IMR-90 (cell line): ENCODE measurements around the gene KDM8. TPM values are rescaled to one million over a fixed set of nuclear protein-coding genes. Genes with fewer than 3 reads are reported as not detected.

Experiments used
- ATAC-seq: fragments of 200-7000 bp; cut with Tn5 transposase; 2 replicates; pipeline ENCODE4 v1.9.1; 2020; ENCODE audit warnings: low read depth, mild to moderate bottlenecking, moderate library complexity
- BruUV-seq: library from RNA; stranded (reverse); fragments of 400-500 nt; replicated peaks from 2 replicates; lab custom pipeline; 2021; lab: Mats Ljungman, UMichigan
- CTCF ChIA-PET: fragments of 300-600 bp; formaldehyde crosslinking; extraction: SDS; loops from one replicate; lab custom pipeline; 2021; ENCODE audit warnings: antibody characterized with exemption; lab: Yijun Ruan, JAX
- POLR2A ChIA-PET: fragments of 300-600 bp; sonication (Branson Sonifier 250); formaldehyde crosslinking; loops from one replicate; lab custom pipeline; 2022; ENCODE audit warnings: antibody characterized with exemption; ENCODE audit not compliant: unreplicated experiment; lab: Charles Lee
- DNase-seq: peaks from one replicate; pipeline ENCODE4 v3.0.0; 2013
- H2AFZ ChIP-seq: replicated peaks from 2 replicates; pipeline ENCODE3; 2013; ENCODE audit warnings: low read length, mild to moderate bottlenecking; ENCODE audit not compliant: poor library complexity
- H2AK5ac ChIP-seq: 2 replicates; pipeline ENCODE4 v1.6.1; 2013; ENCODE audit warnings: low read depth, low read length, inconsistent platforms
- H2AK9ac ChIP-seq: replicated peaks from 2 replicates; pipeline ENCODE3; 2013; ENCODE audit warnings: mild to moderate bottlenecking, low read depth, low read length, moderate library complexity; ENCODE audit not compliant: poor library complexity
- H2BK120ac ChIP-seq: 2 replicates; pipeline ENCODE4 v1.6.1; 2013; ENCODE audit warnings: low read depth, low read length, inconsistent platforms
- H2BK15ac ChIP-seq: 3 replicates; pipeline ENCODE4 v1.6.1; 2013; ENCODE audit warnings: low read depth, low read length, inconsistent platforms
- H2BK20ac ChIP-seq: 2 replicates; pipeline ENCODE4 v1.6.1; 2013; ENCODE audit warnings: low read depth, mild to moderate bottlenecking, inconsistent platforms, low read length, moderate library complexity
- H2BK5ac ChIP-seq: 2 replicates; pipeline ENCODE4 v1.6.1; 2013; ENCODE audit warnings: mild to moderate bottlenecking, low read depth, low read length, inconsistent platforms; ENCODE audit not compliant: poor library complexity, severe bottlenecking
- H3K14ac ChIP-seq: replicated peaks from 2 replicates; pipeline ENCODE4 v1.6.1; 2013; ENCODE audit warnings: low read depth, low read length, inconsistent platforms
- H3K18ac ChIP-seq: 2 replicates; pipeline ENCODE4 v1.6.1; 2013; ENCODE audit warnings: low read depth, low read length, control low read depth
- H3K23ac ChIP-seq: 2 replicates; pipeline ENCODE4 v1.6.1; 2013; ENCODE audit warnings: low read depth, low read length, inconsistent platforms
- H3K27ac ChIP-seq: 2 replicates; pipeline ENCODE4 v1.5.1; 2013; ENCODE audit warnings: mild to moderate bottlenecking, control low read depth, low read length; ENCODE audit not compliant: insufficient read depth
- H3K27me3 ChIP-seq: 2 replicates; pipeline ENCODE4 v1.6.1; 2013; ENCODE audit warnings: low read length; ENCODE audit not compliant: control insufficient read depth, insufficient read depth
- H3K36me3 ChIP-seq: 2 replicates; pipeline ENCODE4 v1.6.1; 2013; ENCODE audit warnings: low read length, mixed read lengths; ENCODE audit not compliant: control insufficient read depth, insufficient read depth
- H3K4ac ChIP-seq: 2 replicates; pipeline ENCODE4 v1.6.1; 2013; ENCODE audit warnings: low read depth, low read length, inconsistent platforms
- H3K4me1 ChIP-seq: 2 replicates; pipeline ENCODE4 v1.6.1; 2013; ENCODE audit warnings: low read length, mixed read lengths; ENCODE audit not compliant: control insufficient read depth, insufficient read depth
- H3K4me2 ChIP-seq: 2 replicates; pipeline ENCODE4 v1.6.1; 2013; ENCODE audit warnings: low read depth, mild to moderate bottlenecking, control low read depth, low read length, moderate library complexity
- H3K4me3 ChIP-seq: 2 replicates; pipeline ENCODE4 v1.5.1; 2013; ENCODE audit warnings: low read depth, mild to moderate bottlenecking, control low read depth, low read length, moderate library complexity; ENCODE audit not compliant: insufficient read depth
- H3K56ac ChIP-seq: 2 replicates; pipeline ENCODE4 v1.6.1; 2013; ENCODE audit warnings: low read length, inconsistent platforms; ENCODE audit not compliant: insufficient read depth; ENCODE audit errors: extremely low read depth
- H3K79me1 ChIP-seq, 2 experiments: 2 replicates each; pipeline ENCODE4 v1.6.1; 2013; ENCODE audit warnings: low read length in 2 of 2, inconsistent platforms in 1 of 2, low read depth in 1 of 2
- H3K9ac ChIP-seq: 2 replicates; pipeline ENCODE4 v1.6.1; 2013; ENCODE audit warnings: low read depth, low read length, control low read depth
- H3K9me1 ChIP-seq: 2 replicates; pipeline ENCODE4 v1.6.1; 2013; ENCODE audit warnings: low read length, inconsistent platforms; ENCODE audit not compliant: insufficient read depth
- H3K9me3 ChIP-seq: 2 replicates; pipeline ENCODE4 v1.6.1; 2013; ENCODE audit warnings: low read length; ENCODE audit not compliant: control insufficient read depth, insufficient read depth
- H4K20me1 ChIP-seq: 2 replicates; pipeline ENCODE4 v1.6.1; 2013; ENCODE audit warnings: low read length, inconsistent platforms; ENCODE audit not compliant: insufficient read depth
- H4K5ac ChIP-seq: 2 replicates; pipeline ENCODE4 v1.6.1; 2013; ENCODE audit warnings: mild to moderate bottlenecking, low read depth, low read length, control low read depth
- H4K8ac ChIP-seq, 2 experiments: 2 replicates each; pipeline ENCODE4 v1.6.1; 2013; ENCODE audit warnings: low read depth in 2 of 2, low read length in 2 of 2, control low read depth in 1 of 2, inconsistent platforms in 1 of 2
- H4K91ac ChIP-seq: 2 replicates; pipeline ENCODE4 v1.6.1; 2013; ENCODE audit warnings: low read depth, low read length, inconsistent platforms; ENCODE audit not compliant: insufficient read depth
- MAZ ChIP-seq: IDR thresholded peaks from 2 replicates; pipeline ENCODE4 v1.6.1; 2012; ENCODE audit warnings: low read depth, mild to moderate bottlenecking, low read length, improper control_type of control experiment, moderate library complexity, borderline replicate concordance
- POLR2A ChIP-seq: IDR thresholded peaks from 2 replicates; pipeline ENCODE4 v1.6.1; 2012; ENCODE audit warnings: mild to moderate bottlenecking, low read depth, low read length
- RFX5 ChIP-seq: IDR thresholded peaks from 2 replicates; pipeline ENCODE4 v1.8.0; 2012; ENCODE audit warnings: low read depth, mild to moderate bottlenecking, low read length, moderate library complexity
- SMC3 ChIP-seq: fragments of 150-350 bp; IDR thresholded peaks from 2 replicates; pipeline ENCODE4 v1.6.1; 2016; ENCODE audit warnings: low read depth, mild to moderate bottlenecking, antibody characterized with exemption, low read length, moderate library complexity
- USF2 ChIP-seq: fragments of 150-350 bp; IDR thresholded peaks from 2 replicates; pipeline ENCODE4 v1.6.1; 2017; ENCODE audit warnings: mild to moderate bottlenecking, antibody characterized with exemption, low read length, low read depth
- WGBS, 2 experiments: methylation state at CpG; one replicate each; pipeline versions ENCODE4 v1.1.5 to v1.1.7; 2013; ENCODE audit warnings: missing lambda C conversion rate in 2 of 2; ENCODE audit not compliant: insufficient read length in 1 of 2; ENCODE audit errors: extremely low coverage in 2 of 2; 5-methylcytosine and 5-hydroxymethylcytosine counted together
- dilution Hi-C: fragments of 300-500 bp; cut with HindIII; formaldehyde crosslinking; loops from one replicate; pipeline ENCODE4 v1.14.3; 2018; ENCODE audit warnings: low sequenced_read_pairs; ENCODE audit not compliant: unreplicated experiment
- in situ Hi-C: fragments of 300-500 bp; cut with MboI; formaldehyde crosslinking; loops from 3 replicates; pipeline ENCODE4 v1.14.3; 2019; ENCODE audit warnings: low sequenced_read_pairs, inconsistent platforms, mixed read lengths
- intact Hi-C: fragments of 100-400 bp; cut with micrococcal nuclease; formaldehyde crosslinking; loops from 2 replicates; pipeline ENCODE4 v1.10.0; 2022
- polyA plus RNA-seq, 3 experiments: library from polyadenylated mRNA; depleted of rRNA; stranded (reverse); fragments of >200 nt; gene quantifications; 2 replicates each; pipeline ENCODE4 v1.2.3, GENCODE V29; 2012; ENCODE audit warnings: low replicate concordance in 1 of 3
- total RNA-seq: library from RNA; depleted of rRNA; stranded (reverse); fragments of >200 nt; gene quantifications from 2 replicates; pipeline ENCODE4 v1.2.3, GENCODE V29; 2012

KDM8 gene
- total and polyA plus RNA-seq, 2 of the 4 experiments (the other 2 are of a cell fraction), result 3.2 to 3.8 TPM

DNA sequence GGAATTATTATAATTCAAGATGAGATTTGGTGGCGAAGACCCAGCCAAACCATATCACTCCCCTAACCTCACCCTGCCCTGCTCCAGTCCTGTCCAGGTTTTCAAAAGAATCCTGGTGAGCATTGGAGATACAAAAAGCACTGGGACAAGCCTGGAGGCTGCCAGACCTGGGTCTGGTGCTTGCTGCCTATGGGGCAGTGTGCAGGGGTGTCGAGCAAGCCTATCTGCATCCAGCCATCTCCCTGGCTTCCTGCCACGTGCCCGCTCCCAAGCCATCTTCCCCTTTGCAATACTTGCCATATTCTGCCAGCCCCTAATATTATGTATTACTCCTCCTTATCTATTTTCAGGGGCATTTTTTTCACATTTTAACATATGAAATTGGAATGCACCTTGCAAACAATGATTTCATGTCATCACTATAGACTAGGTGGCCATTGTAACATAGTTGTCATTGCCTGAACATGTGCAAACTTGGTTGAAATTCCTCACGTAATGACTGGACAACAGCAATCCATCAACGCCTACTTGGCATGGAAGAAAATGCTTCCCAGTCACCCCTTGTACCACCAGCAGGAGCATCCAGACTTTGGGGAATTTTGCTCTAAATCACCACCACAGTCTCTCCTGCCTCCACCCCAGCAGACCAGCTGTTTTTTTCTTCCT lies 8.1 kb upstream of the KDM8 start:
- ChIA-PET CTCF (no interaction called here), POLR2A (no interaction called here)
- no peak overlapping the region for H4K5ac ChIP-seq
- no peak overlapping the region for H3K18ac ChIP-seq
- no peak overlapping the region for H2BK5ac ChIP-seq
- TF ChIP-seq USF2 (no peak), SMC3 (no peak), POLR2A (no peak), RFX5 (no peak), MAZ (no peak)
- H3K9me1 ChIP-seq, result peaks cover 4% of the 10 kb centered on the region; the same call in 1 of the 2 replicates
- no peak overlapping the region for H4K8ac ChIP-seq
- H3K4ac ChIP-seq, result no peak overlapping the region
- H2AK5ac ChIP-seq, result no peak overlapping the region
- H4K91ac ChIP-seq, result no peak overlapping the region
- dilution Hi-C loops (no loop called here), intact Hi-C loops (no loop called here), in situ Hi-C loops (no loop called here)
- no peak overlapping the region for H2AK9ac ChIP-seq
- H2BK15ac ChIP-seq, result no peak overlapping the region
- H3K27me3 ChIP-seq, result peaks cover 22% of the 10 kb centered on the region
- WGBS, 2 experiments, result 76% methylated on average over 4 of the region's 6 CpGs; no CpG with 5 or more reads in 1 of the 2 experiments
- H2AFZ ChIP-seq, result no peak overlapping the region
- H3K23ac ChIP-seq, result no peak overlapping the region
- ATAC-seq, result no peak
- no peak overlapping the region for H3K4me3 ChIP-seq
- BruUV-seq, result no TSS peak
- no peak overlapping the region for H2BK20ac ChIP-seq
- no peak for DNase-seq
- H2BK120ac ChIP-seq, result no peak overlapping the region
- no peaks in the 10 kb centered on the region for H3K4me1 ChIP-seq
- H3K36me3 ChIP-seq, result no peaks in the 10 kb centered on the region
- H3K9me3 ChIP-seq, result no peaks in the 10 kb centered on the region
- H3K14ac ChIP-seq, result no peak overlapping the region
- no peaks in the 10 kb centered on the region for H4K20me1 ChIP-seq
- H3K79me1 ChIP-seq, result no peaks in the 10 kb centered on the region
- no peak overlapping the region for H3K56ac ChIP-seq
- H3K27ac ChIP-seq, result no peak overlapping the region
- no peak overlapping the region for H3K9ac ChIP-seq
- H3K4me2 ChIP-seq, result no peak overlapping the region
